G401.6 (cell line): Measurements from ENCODE around the gene RASGRF2.
"Not testable (repeated sequence)": the region's sequence is repeated elsewhere in the genome, so short reads cannot be mapped to it uniquely, and the experiment has no call there.

Experiments
- FAIRE-seq: peaks from 2 replicates; lab custom pipeline; 2012; peaks lifted over from hg19 to GRCh38; lab: Jason Lieb, UNC

Gene RASGRF2

DNA sequence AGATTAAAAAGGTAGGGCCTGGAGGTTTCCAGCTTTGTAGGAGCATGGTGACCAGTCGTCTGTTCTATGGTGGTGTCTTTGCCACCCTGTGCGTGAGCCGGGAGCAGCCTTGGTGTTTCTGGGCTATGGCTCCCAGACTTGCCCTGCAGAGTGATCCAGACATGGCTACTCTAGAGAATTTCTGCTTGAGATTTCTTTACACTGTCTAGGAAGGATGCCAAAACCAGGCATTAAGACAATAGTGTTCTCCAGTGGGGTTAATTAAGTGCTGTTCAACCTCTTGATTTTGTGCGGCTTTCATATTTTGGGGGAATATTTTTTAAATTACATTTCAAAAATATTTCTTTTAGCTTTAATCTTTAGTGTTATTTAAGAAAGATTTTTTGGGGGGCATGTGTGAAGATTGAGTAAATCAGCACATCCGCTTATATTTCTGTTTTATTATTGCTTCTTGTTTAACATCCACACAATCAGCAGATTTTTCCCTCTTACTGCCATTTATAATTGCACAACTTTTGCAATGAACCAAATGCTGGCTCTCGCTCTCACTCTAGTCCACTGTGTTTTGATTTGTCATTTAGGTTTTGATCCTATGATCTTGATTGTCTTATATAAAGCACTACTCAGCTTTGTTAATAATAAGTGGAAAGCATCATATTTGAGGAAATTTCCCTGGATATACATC, 110.5 kb downstream of the RASGRF2 start:
- no peak for FAIRE-seq

GRCh38 chr5:81075041-81075440, 114.9 kb downstream of the RASGRF2 start:
- FAIRE-seq: no peak

DNA sequence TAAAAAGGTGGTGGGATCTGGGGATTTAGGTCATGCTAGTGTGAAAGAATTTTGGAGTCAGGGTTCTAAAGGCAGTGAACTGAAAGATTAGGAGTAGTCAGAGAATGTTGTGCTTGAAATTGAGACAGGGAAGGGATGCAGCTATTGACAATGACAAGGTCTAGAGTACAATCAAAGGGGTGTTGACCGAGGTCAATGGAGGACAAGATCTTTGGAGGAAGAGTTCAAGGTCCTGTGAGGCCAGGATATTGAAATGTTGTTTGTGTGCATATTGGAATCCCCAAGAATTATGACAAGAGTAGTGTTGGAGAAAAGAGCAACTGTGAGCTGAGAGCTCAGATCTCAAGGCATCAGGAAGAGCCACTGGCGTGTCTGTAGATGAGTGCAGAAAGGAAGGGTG, 116.9 kb downstream of the RASGRF2 start:
- no peak for FAIRE-seq

- FAIRE-seq: no peak
Measured at GRCh38 chr5:81078930-81079329, 118.8 kb downstream of the RASGRF2 start.

DNA sequence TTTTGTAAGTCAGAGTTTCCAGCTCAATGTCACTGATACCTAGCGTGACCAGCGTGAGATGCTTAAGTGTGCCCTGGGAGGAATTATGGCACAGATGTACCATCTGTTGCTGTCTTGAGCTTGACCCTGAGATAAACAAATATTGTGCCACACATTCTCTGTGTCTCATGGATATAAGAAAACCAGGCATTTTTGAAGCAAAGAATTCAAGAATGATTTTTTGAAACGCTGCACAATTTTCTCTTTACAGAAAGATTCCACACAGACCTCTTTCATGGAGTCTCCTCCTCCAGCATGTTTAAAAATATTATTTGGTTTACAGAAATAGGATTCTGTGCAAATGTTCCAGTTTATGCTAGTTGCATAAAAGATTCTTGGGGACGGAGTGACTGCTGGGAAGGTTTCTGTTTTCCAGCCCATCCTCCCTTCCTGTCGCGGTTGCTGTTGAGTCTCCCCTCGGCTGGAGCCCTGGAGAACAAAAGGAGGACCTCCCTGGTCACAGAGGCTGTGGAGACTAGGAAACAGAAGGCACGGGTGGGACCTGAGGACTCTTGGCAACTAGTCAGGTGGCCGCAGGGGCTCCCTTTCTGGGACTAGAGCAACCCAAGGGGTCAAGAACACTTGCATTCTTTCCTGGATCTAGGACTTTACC, 120.8 kb downstream of the RASGRF2 start:
- FAIRE-seq: no peak

DNA sequence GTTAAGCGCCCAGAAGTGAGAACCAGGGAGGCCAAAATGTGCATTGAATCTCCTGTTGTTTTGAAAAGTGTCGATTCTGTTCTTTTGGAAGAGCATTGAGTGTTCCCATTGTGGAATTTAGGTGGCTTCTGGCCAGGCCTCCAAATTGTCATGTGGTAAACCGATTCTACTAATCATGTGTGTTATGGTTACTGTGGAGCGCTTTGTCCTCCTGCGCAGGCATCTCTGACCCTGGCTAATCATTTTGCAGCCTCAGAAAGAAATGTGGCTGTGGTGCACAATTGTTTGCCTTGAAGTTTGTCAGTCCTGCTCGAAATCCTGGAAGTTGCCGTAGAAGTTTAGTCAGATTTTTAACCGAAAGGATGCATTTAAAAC, 121.3 kb downstream of the RASGRF2 start:
- FAIRE-seq: no peak

DNA sequence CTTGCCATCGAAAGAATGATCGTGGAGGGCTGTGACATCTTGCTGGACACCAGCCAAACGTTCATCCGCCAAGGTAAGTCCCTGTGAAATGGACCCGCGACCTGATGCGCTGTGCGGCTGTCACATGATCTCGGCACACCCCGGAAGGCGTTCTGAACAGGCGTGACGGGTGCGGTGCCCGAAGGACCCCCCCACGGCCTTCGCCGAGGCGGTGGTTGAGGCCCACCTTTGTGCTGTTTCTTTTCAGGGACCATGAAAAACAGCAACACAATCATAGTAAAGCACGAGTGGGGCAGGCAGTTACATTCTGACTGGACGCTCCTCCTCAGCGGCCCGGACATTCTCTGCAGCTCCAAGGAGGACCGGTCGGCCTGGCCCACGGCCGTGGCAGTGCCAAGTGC, 126.7 kb downstream of the RASGRF2 start:
- FAIRE-seq: no peak

DNA sequence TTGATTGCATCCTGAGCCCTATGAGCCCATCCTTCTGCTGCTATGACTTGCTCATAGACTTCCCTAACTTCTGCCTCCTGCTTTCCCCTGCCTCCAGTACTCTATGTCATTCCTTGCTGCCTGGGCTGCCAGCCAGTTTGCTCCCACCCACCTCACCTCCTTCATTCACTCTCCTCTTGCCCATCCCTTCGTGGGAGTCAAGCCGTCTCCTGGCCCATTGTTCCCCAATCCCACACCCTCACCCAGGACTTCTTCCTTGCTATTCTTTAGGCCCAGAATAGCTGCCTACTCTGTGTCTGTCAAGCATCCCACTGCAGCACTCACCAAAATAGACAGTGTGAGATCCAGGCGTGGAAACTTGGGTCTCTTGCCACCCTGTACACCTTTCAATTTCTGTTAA, 131.0 kb downstream of the RASGRF2 start:
- no peak for FAIRE-seq

- FAIRE-seq: no peak
Measured at GRCh38 chr5:81093536-81094196, 133.5 kb downstream of the RASGRF2 start.

GRCh38 chr5:81095835-81096234, 135.7 kb downstream of the RASGRF2 start:
- FAIRE-seq: no peak

DNA sequence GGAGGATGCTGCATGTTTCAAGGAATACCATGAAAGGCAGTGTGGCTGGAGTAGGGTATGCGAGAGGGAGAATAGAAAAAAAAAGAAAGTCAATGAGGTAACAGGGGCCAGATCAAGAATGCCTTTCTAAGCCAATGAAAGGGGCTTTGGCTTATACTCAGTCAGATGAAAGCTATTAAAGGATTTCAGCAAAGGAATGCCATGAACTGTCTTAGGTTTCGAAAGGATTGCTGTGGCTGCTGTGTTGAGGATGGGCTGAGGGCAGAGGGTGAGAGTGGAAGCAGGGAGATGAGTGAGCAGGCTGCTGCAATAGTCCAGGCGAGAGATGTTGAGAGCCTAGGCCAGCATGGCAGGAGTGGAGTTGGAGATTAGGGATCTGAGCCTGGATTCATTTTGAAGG, 137.6 kb downstream of the RASGRF2 start:
- FAIRE-seq: no peak

DNA sequence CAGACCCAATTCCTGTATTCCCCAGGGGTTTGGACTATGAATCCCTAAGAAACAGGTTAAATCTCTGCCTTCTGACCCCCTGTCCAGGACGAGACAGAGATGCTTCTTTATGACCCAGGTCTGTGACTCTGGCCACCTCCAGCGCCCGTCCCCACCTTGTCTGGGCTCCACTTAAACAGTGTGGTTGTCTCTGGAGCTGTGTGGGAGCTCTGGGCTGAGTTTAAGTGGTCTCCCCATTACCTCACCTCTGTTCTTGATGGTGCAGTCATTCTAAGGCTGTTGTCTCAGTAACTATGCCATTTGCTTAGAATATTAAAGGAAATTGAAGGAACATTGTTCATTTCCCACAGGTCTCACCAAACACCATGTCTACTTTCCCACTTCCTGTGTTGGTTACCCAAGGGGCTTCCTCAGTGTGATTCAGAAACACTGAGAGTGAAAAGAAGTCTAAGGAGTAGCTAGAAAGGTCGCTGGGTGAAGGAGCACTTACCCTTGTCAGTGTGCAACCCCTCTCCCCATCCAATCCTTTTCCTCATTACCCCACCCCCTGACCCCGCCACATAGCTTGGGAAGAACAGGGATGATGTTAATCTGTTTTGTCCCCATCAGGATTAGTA, 145.2 kb downstream of the RASGRF2 start:
- FAIRE-seq: no peak

- FAIRE-seq: no peak
Measured at GRCh38 chr5:81115261-81115660, 155.1 kb downstream of the RASGRF2 start.

DNA sequence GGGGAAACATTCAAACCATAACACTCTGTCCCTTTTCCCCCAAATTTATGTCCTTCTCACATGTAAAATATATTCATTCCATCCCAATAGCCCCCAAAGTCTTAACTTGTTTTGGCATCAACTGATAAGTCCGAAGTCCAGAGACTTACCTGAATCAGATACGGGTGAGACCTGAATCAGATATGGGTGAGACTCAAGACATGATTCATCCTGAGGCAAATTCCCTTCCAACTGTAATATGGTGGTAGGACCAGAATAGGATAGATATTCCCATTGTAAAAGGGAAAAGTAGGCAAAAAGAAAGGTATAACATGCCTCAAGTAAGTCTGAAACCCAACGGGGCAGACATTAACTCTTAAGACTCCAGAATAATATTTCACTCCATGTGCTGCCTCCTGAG, 157.4 kb downstream of the RASGRF2 start:
- no peak for FAIRE-seq

DNA sequence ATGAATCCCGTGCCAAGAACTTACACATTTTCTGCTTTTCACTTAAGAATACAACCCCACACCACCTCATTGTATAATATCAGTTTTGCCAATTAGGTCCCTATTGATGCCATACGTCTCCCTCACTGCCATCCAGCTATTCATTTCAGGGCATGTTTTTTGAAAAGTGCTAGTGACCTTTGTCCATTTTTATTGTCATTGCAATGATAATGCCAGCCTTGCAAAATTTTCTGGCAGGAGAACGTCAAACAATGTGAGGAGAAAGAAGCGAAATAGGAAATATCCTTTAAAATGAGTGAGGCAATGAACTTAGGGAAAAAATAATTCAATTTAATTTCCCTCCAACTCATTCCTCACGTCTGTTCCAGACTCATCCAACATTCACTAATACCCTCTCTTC, 161.1 kb downstream of the RASGRF2 start:
- no peak for FAIRE-seq

- no peak for FAIRE-seq
Measured at GRCh38 chr5:81121836-81122630, 161.9 kb downstream of the RASGRF2 start.

GRCh38 chr5:81124689-81125088, 164.5 kb downstream of the RASGRF2 start:
- not testable (repeated sequence) for FAIRE-seq

GRCh38 chr5:81125959-81126358, 165.8 kb downstream of the RASGRF2 start:
- FAIRE-seq: no peak

DNA sequence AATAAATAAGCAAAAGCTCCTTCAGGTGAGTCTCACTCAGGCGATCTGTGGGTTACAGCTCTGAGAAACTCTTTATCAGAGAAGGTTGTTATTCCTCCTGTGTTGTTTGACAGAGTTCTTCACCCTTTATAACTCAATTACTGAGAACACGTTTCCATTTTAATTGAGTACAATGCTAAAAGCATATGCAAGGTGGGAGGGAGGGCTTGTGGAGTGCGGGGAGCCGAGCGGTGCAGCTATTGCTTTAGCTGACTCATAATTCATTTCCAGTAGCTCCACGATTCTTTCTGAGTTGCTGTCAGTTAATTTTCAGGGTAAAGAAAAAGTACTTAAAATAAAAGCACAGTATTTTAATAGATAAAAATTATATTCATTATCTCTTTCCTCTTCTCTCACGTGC, 168.3 kb downstream of the RASGRF2 start:
- no peak for FAIRE-seq

DNA sequence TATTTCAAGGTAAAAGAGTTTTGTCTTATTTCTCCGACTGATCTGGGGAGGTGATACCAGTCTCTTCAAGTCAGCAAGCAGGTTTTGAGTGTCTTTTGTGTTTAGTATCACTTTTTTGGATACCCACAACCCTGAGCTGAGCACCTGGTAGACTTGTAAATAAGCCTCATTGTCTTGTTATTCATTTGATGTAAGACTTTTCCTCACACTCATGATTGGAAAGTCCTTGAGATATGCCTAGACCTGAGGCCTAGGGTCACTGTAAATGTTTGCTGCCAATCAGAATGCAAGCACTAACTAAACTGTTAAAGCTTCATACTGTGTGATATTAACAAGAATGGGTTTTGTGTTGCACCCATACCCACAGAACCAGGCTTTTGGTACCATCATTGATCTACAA, 172.2 kb downstream of the RASGRF2 start:
- no peak for FAIRE-seq

GRCh38 chr5:81134066-81134465, 173.9 kb downstream of the RASGRF2 start:
- no peak for FAIRE-seq

DNA sequence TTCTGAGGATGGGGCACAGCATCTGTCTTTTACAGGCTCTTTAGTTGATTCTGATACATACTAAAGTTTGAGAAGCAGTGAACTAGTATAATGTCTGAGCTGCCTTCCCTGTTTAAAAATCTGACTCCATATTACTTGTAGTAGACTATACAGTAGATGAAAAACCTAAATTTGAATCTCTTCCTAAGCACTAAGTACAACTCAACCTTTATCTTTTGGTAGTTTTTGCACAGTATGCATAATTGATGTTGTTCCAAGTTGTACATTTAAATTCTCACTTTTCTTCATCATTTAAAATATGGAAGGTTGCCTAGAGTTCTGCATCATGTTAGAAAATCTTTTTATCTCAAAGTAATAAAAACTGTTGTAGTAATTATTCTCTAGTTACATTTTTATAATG, 174.4 kb downstream of the RASGRF2 start:
- FAIRE-seq: peak; percentile 21

- FAIRE-seq: no peak
Measured at GRCh38 chr5:81136557-81136956, 176.4 kb downstream of the RASGRF2 start.
